Retinal pigment epithelial cell (primary cell): ENCODE measurements around the gene SECTM1.

Source experiments
- DNase-seq: peaks from one replicate; pipeline ENCODE4 v3.0.0-alpha.2; 2010; ENCODE audit warnings: low read depth
- H3K4me3 ChIP-seq: 2 replicates; pipeline ENCODE4 v1.5.1; 2011; ENCODE audit warnings: mild to moderate bottlenecking, low read length, control low read depth, moderate library complexity
- CTCF ChIP-seq: conservative IDR thresholded peaks from 2 replicates; pipeline ENCODE4 v1.5.1; 2011; ENCODE audit warnings: low read depth, low read length, control low read depth, inconsistent platforms

SECTM1 gene

DNA sequence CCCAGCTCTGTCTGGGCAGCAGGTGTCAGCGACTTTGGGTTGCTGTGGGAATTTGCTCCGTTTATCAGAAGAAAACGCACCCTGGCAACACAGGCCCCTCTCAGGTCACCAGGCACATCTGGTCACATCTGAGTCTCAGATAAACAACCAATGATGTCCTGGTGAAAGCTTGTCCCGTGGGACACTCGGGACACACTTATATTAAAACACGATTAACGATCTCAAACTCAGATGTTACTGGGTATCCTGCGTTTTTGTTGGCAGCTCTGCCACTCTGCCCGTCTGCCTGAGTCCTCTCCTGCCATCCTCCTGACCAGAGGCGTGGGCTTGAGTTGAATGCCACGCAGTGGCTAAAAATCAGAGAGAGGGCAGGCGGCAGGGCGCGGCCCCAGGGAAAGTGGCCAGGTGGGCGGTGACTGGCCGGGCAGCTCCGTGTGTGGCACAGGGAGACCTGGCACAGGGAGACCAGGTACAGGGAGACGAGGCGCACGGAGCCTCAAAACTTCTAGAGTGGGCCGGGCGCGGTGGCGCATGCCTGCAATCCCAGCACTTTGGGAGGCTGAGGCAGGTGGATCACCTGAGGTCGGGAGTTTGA is 2.1 kb downstream of the SECTM1 start:
- no peak overlapping the region for H3K4me3 ChIP-seq
- no peak for TF ChIP-seq CTCF

DNA sequence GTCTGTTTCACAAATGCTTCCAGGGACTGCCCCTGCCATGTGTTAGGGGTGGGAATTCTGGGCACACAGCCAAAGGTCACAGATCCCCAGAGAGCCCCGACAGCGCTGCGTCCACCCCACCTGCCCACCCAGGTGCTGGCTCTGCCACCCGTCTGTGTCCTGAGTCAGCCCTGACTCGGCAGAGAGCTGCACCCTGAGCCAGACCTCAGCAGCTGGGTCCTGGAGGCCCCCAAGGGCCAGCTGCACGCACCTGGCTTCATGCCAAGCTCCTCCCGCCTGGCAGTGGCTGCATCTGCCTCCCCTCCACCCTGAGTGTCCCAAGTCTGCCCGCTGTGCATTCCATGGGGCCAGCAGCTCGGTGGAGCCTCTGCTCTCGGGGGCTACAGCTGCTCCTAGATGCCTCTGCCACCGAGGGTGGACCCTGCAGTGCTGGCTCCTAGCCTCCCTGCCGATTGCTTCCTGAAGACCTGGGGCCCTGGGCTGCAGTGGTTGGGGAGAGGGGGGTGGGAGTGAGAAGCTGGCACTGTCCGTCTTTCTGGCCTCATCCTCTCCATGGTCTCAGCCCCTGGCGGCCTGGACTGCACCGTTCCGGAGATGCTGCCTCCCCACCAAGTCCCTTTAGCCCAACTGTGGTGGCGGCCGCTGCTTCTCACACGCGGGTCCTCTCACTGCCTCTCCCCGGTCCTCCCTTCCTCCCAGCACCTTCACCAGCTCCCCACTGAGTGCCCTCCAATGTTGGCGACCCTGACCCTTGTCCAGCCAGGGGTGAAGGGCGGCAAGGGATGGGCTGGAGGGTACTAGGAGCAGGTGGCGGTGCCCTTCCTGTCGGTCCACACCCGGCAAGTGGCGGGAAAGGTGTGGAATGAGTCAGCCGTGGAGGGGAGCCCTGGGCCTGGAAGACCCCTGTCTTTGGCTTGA is 3.0 kb downstream of the SECTM1 start:
- no peak for DNase-seq
- no peak overlapping the region for H3K4me3 ChIP-seq
- TF ChIP-seq CTCF = no peak

More for the DNA sequence above, 2.1 kb downstream of the SECTM1 start:
- no peak for DNase-seq

- DNase-seq = no peak
- H3K4me3 ChIP-seq = no peak overlapping the region
- no peak for TF ChIP-seq CTCF
Measured at GRCh38 chr17:82329683-82330321, 3.8 kb downstream of the SECTM1 start.

- TF ChIP-seq CTCF = no peak
- no peak overlapping the region for H3K4me3 ChIP-seq
- no peak for DNase-seq
Measured at GRCh38 chr17:82328994-82329507, 4.5 kb downstream of the SECTM1 start.

- H3K4me3 ChIP-seq = no peak overlapping the region
- no peak for TF ChIP-seq CTCF
- no peak for DNase-seq
Measured at GRCh38 chr17:82328141-82328993, 5.2 kb downstream of the SECTM1 start.

GRCh38 chr17:82327757-82328140 is 5.8 kb downstream of the SECTM1 start:
- DNase-seq = no peak
- H3K4me3 ChIP-seq = no peak overlapping the region
- TF ChIP-seq CTCF = no peak
